Kidney (tissue), 14 donors: Measurements from ENCODE around the gene DGKK. TPM values are rescaled to one million over a fixed set of nuclear protein-coding genes. Genes with fewer than 3 reads are reported as not detected.
A peak's percentile ranks its signal among the peaks of the same experiment; 100 is the strongest.

Experiments used
- DNase-seq, 5 donors: peaks; one replicate each; pipeline ENCODE4 v3.0.0-alpha.2; 2013 to 2020
- FAIRE-seq: peaks from 2 replicates; lab custom pipeline; 2012; peaks lifted over from hg19 to GRCh38; lab: Jason Lieb, UNC
- H3K27ac ChIP-seq, 2 donors: one replicate each; pipeline ENCODE4 v1.7.0; 2013; ENCODE audit warnings: low read depth in 2 of 2, low read length in 2 of 2, inconsistent platforms in 1 of 2
- H3K27me3 ChIP-seq: one replicate; pipeline ENCODE4 v1.7.1; 2013; ENCODE audit warnings: low read length, inconsistent platforms; ENCODE audit not compliant: control insufficient read depth, insufficient read depth
- H3K36me3 ChIP-seq, 3 donors: one replicate each; pipeline versions ENCODE4 v1.7.0 to v1.7.1; 2013; ENCODE audit warnings: low read length in 3 of 3, control low read depth in 1 of 3, inconsistent platforms in 1 of 3; ENCODE audit not compliant: insufficient read depth in 3 of 3, control insufficient read depth in 2 of 3
- H3K4me1 ChIP-seq, 3 donors: one replicate each; pipeline versions ENCODE4 v1.7.0 to v1.7.1; 2013; ENCODE audit warnings: low read length in 3 of 3, inconsistent platforms in 1 of 3, low read depth in 1 of 3; ENCODE audit not compliant: control insufficient read depth in 2 of 3, insufficient read depth in 2 of 3
- H3K4me3 ChIP-seq, 3 donors: one replicate each; pipeline versions ENCODE4 v1.7.0 to v1.8.1; 2013; ENCODE audit warnings: low read length in 3 of 3, control low read depth in 1 of 3, inconsistent platforms in 1 of 3
- H3K9ac ChIP-seq, 3 donors: one replicate each; pipeline versions ENCODE4 v1.7.0 to v1.7.1; 2013; ENCODE audit warnings: low read length in 3 of 3, control low read depth in 1 of 3, inconsistent platforms in 1 of 3
- H3K9me3 ChIP-seq, 3 donors: one replicate each; pipeline versions ENCODE4 v1.7.0 to v1.7.1; 2013; ENCODE audit warnings: low read length in 3 of 3, control low read depth in 1 of 3, inconsistent platforms in 1 of 3; ENCODE audit not compliant: control insufficient read depth in 2 of 3, insufficient read depth in 1 of 3
- CTCF ChIP-seq: IDR thresholded peaks from 3 replicates; pipeline ENCODE4 v1.5.1; 2012; ENCODE audit warnings: mild to moderate bottlenecking, moderate library complexity, borderline replicate concordance; ENCODE audit not compliant: insufficient read depth; ENCODE audit errors: extremely low read depth
- intact Hi-C: fragments of 100-400 bp; cut with DNase I; formaldehyde crosslinking; loops from one replicate; pipeline ENCODE4 v1.11.1; 2022
- polyA plus RNA-seq: library from polyadenylated mRNA; stranded (reverse); fragments of 350-450 nt; fragmentation: Illumina TruSeq; extraction: RNeasy Lipid Tissue Mini Kit (QIAGEN cat#74804); gene quantifications from one replicate; pipeline ENCODE4 v1.2.3, GENCODE V29; 2014; ENCODE audit warnings: low read depth, low replicate concordance; ENCODE audit not compliant: insufficient read depth
- total RNA-seq: library from RNA; stranded (reverse); fragmentation: NEBNext Ultra II Directional; extraction: Animal tissue kit (Norgen Biotek cat#: 25700); gene quantifications from one replicate; pipeline ENCODE4 v1.2.1, GENCODE V29; 2021
- donor health status: control.
- donor health status: control.
- donor health status: control.
- donor health status: control.
- donor health status: control.
- donor health status: DM: yes; HTN: yes; CAD: no.
- donor health status: Normal renal cell carcinoma (clear cell type).

Gene DGKK
- total and polyA plus RNA-seq, 2 donors from 2014 or later = 0.04 TPM; not detected in 1

- Histone ChIP-seq H3K27ac (no peak overlapping the region), H3K27me3 (peaks cover 5% of the 10 kb centered on the region), H3K4me1 (no peaks in the 10 kb centered on the region), H3K9me3 (no peaks in the 10 kb centered on the region), H3K9ac (no peak overlapping the region), H3K4me3 (no peak overlapping the region), H3K36me3 (no peaks in the 10 kb centered on the region)
- no peak for TF ChIP-seq CTCF
- FAIRE-seq = peak; percentile 8
- intact Hi-C loops = no loop called here
- DNase-seq = no peak
Observed at GRCh38 chrX:50459615-50460014, 11.0 kb downstream of the DGKK start.

- DNase-seq = no peak
- no peak for TF ChIP-seq CTCF
- no peaks in the 10 kb centered on the region for H3K4me1 ChIP-seq
- H3K27ac ChIP-seq = no peak overlapping the region
- H3K9ac ChIP-seq = no peak overlapping the region
- intact Hi-C loops = no loop called here
- H3K27me3 ChIP-seq = peaks cover 7% of the 10 kb centered on the region
- no peaks in the 10 kb centered on the region for H3K36me3 ChIP-seq
- H3K4me3 ChIP-seq = no peak overlapping the region
- FAIRE-seq = no peak
- H3K9me3 ChIP-seq = no peaks in the 10 kb centered on the region
Observed at GRCh38 chrX:50458483-50458882, 12.1 kb downstream of the DGKK start.

- Histone ChIP-seq H3K36me3 (no peaks in the 10 kb centered on the region), H3K4me3 (no peak overlapping the region), H3K9me3 (no peaks in the 10 kb centered on the region), H3K4me1 (no peaks in the 10 kb centered on the region), H3K27ac (no peak overlapping the region), H3K27me3 (peaks cover 6% of the 10 kb centered on the region), H3K9ac (no peak overlapping the region)
- DNase-seq (no peak), FAIRE-seq (no peak)
- intact Hi-C loops = no loop called here
- TF ChIP-seq CTCF = no peak
Observed at GRCh38 chrX:50456712-50457484, 13.7 kb downstream of the DGKK start.

GRCh38 chrX:50452782-50453181 lies 17.8 kb downstream of the DGKK start:
- no peak overlapping the region for H3K4me3 ChIP-seq
- H3K27ac ChIP-seq = no peak overlapping the region
- peaks cover 6% of the 10 kb centered on the region for H3K27me3 ChIP-seq
- no peak for DNase-seq
- intact Hi-C loops = no loop called here
- no peak for TF ChIP-seq CTCF
- H3K9ac ChIP-seq = no peak overlapping the region
- no peaks in the 10 kb centered on the region for H3K9me3 ChIP-seq
- H3K4me1 ChIP-seq = no peaks in the 10 kb centered on the region
- no peak for FAIRE-seq
- no peaks in the 10 kb centered on the region for H3K36me3 ChIP-seq
